GM19438 (cell line): ENCODE results near the gene NRP1.
"Not testable (repeated sequence)": the region's sequence is repeated elsewhere in the genome, so short reads cannot be mapped to it uniquely, and the experiment has no call there.

Experiments used
- ATAC-seq: cut with Tn5 transposase; IDR thresholded peaks from one replicate; pipeline ENCODE4 v1.9.1; 2021; ENCODE audit warnings: low read depth; ENCODE audit not compliant: unreplicated experiment

NRP1 gene

GRCh38 chr10:33325929-33326328 is 8.5 kb downstream of the NRP1 start:
- no peak for ATAC-seq

DNA sequence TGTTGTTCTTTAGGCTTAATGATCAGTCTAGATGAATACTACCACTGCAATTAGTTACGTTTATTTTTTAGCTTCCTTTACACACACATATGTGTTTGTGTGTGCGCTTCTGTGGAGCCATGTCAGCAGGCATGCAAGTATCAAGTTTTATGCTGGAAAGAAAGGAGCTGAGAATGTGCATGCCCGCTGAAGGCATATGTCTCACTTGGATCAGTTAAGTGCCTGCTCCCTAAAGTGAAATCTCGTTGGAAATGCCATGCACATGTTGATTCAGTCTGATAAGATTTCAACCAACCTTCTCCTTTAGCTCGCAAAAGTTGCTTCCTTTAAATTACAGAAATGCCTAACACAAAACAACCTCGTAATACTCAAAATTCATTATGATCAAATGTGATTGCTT is 10.7 kb downstream of the NRP1 start:
- ATAC-seq, result no peak

DNA sequence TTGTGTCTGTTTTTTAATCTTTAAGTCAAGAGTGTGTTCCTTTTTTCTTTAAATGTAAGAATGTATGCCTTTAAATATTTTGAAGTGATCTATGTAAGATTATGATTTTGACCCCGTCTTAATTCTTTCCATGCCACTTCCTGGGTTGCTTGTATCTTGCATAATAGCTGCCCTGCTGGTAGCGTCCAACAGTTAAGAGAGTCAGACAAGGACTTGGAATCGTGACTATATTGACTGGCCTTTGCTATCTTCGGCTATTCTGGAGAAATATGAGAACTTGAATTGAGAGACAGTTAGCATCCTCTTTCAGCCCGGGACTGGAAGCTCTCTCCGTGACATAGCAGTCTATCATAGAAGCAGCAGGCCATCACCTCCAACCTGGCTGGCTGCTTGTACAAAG is 13.0 kb downstream of the NRP1 start:
- ATAC-seq, result no peak

GRCh38 chr10:33320288-33320687 is 14.2 kb downstream of the NRP1 start:
- no peak for ATAC-seq

GRCh38 chr10:33315891-33316290 is 18.6 kb downstream of the NRP1 start:
- no peak for ATAC-seq

- no peak for ATAC-seq
These were observed 19.5 kb downstream of the NRP1 start for GRCh38 chr10:33314811-33315561.

GRCh38 chr10:33311640-33312039 is 22.8 kb downstream of the NRP1 start:
- ATAC-seq, result no peak

DNA sequence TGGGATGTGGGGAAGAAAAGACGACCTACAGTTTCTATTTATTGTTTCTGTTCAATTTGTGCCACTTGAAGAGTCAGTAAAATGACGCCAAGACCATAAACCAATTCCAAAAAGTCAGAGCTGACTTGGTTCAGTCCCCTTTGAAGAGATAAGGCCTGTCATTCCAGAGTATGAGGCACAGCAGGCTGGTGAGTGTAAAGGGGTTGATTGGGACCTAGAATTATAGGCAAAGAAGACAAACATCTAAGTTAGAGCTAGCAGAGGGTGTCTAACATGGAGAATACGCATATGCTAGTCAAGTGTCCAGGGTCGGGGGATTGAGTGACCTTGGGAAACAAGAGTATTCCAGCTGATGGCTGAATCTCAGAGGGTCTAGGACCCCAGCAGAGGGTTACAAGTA is 23.6 kb downstream of the NRP1 start:
- ATAC-seq, result no peak

- no peak for ATAC-seq
These were observed 25.1 kb downstream of the NRP1 start for GRCh38 chr10:33309406-33309805.

GRCh38 chr10:33307835-33308234 is 26.6 kb downstream of the NRP1 start:
- ATAC-seq, result no peak

- no peak for ATAC-seq
These were observed 27.6 kb downstream of the NRP1 start for GRCh38 chr10:33306701-33307519.

DNA sequence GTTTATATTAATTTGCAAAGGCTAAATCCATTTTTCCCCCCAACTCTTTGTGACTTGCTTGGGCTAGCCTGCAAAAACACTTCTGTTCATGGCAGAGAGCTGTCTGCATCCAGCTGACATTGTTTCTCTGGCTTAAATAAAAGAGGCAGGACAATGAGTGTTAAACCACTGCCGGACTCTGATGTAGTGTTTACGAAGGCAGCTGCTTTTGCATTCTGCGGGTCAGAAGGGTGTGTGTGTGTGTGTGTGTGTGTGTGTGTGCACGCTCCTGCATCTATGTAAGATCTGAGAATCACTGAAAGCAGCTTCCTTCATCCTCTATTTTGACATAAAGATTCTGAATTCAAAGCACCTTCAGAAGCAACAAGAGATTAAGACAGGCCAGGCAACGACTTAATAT is 28.3 kb downstream of the NRP1 start:
- ATAC-seq, result no peak

DNA sequence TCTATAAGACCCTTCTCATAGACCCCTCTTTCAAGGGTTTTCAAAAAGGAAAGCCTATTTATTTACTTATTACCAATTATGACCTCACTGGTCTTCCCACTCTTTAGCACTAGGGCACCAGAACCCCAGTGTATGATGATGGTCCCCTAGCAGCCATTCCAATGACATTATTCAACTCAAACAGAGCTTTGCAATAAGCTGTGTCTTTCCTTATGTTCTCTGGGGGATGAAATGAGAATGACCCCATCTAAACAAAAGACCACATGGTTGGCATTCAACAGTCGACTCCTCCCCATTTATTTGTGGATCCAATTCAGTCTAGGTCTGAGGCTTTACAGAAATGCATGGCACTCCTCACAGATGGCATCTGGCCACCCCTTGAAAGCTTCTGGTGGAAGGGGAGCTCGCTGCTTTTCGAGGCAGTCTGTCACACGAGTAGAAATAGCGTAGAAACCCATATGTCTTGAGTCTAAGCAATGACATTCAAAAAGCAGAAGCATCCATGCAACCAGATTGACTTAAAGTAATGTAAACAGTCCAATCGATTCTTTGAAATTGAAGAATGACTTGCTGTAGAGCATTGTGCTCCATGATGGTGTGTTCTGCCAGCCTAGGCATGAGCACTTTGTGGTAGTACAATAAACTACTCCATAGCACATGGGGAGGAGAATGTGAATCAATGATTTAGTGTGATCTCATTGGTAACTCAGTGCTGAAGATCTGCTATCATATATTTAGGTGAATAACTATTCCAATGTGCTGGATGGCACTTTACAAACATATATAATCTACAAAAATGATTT is 29.8 kb downstream of the NRP1 start:
- ATAC-seq, result no peak

DNA sequence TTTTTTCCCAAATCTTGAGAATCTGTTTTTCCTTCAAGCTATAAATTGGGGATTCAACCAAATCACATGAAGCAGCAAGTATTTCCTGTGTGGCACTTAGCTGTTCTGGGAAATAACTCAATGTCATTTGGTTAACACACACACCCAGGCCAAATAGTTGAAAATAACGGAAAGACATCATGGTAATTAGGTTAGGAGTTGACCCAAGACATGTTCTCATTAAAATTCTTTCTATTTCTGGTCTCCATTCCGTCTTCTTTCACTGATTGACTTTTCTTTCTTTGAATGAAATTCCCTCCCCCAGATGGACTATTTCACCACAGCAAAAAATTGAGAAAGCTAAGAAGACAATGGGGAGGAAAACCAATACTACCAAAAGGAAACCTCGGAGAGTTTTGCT is 30.5 kb downstream of the NRP1 start:
- no peak for ATAC-seq

GRCh38 chr10:33302208-33302829 is 32.1 kb downstream of the NRP1 start:
- ATAC-seq, result no peak

DNA sequence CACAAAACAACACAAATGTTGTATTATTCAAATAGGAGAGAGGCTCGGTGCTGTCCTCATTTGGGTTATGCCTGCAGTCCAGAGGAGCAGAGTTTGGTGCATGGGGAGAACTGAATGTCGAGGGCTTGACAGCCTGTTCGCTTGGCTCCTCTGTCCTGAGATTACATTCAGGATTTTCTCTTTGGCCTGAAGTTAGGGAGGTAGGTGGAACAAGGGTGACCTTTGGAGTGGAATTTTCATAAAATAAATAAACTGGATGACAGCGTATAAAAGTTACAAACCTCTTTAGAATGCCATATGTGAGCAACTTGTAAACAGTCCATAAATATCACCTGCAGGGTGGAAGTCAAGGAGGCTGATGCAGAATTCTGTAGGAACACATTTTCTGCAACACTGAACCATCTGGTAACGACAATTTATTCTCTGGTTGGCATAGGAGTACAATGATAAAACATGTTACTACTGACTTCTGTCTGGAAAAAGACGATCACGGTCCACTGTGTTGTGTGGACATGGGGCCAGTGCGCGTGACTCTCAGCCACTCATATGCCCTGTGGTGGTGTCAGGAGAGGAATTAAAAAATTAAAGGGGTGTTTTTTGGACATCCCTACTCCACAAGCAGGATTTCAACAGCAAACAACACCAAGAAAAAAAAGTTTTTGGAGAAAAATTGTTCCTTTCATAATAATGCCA is 33.2 kb downstream of the NRP1 start:
- ATAC-seq, result no peak

- ATAC-seq, result not testable (repeated sequence)
These were observed 33.9 kb downstream of the NRP1 start for GRCh38 chr10:33300544-33300943.

DNA sequence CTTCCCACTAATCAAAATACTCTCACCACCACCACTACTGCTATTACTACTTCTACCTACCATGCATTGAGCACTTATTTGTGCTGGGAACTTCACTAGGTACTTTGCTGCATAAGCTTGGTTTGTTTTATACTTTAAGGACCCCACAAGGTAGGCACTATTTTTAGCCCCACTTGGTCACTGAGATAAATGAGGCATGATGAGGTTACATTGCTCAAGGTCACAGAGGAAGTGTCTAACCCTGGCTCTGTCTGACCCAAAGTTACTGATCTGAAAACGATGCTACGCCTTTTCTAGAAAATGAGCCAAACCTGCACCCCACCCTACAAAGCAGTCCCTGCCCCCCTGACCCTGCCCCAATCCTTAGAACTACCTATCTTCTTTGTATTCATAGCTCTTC is 35.6 kb downstream of the NRP1 start:
- no peak for ATAC-seq

- ATAC-seq, result no peak
These were observed 36.4 kb downstream of the NRP1 start for GRCh38 chr10:33298110-33298509.

GRCh38 chr10:33295851-33296250 is 38.6 kb downstream of the NRP1 start:
- ATAC-seq, result no peak
